ENCODE results near the gene DCXR. TPM values are rescaled to one million over a fixed set of nuclear protein-coding genes. Genes with fewer than 3 reads are reported as not detected.
A peak's percentile ranks its signal among the peaks of the same experiment; 100 is the strongest.
"Not testable (repeated sequence)": the region's sequence is repeated elsewhere in the genome, so short reads cannot be mapped to it uniquely, and the experiment has no call there.

Gene DCXR
- total RNA-seq, 1 donor from 2014 or later: 105 TPM

DNA sequence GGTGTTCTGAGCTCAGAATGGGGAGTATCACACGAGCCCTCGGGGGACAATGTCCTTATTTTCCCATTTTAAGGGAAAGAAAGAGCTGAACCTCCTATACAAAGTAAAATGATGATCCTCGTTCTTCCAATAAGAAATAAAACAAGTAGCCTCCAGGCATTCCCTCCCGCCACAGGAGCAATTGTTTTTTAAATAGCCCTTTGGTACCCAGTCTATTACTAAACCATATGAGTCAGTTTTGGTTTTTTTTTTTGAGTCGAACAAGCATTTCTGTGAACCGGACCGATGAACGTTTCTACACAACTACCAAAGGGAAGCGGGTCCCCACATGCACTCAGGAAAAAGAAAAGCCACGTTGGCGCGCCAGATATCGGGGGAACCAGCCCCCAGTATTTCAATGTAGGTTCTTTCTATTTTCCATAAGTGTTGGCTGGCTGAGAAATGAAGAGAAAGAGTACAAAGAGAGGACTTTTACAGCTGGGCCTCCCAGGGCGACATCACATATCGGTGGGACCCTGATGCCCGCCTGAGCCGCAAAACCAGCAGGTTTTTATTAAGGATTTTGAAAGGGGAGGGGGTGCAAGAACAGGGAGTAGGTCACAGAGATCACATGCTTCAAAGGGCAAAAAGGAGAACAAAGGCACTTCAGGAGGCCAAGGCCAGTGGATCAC, 3.8 kb upstream of the DCXR start:
- no peak for DNase-seq (ENCODE audit: low read depth)

- no peak for DNase-seq (ENCODE audit: low read depth)
Measured at GRCh38 chr17:82039695-82040299, 2.3 kb upstream of the DCXR start.

- not testable (repeated sequence) for DNase-seq (ENCODE audit: low read depth)
Measured at GRCh38 chr17:82038796-82039409, 1.4 kb upstream of the DCXR start.

DNA sequence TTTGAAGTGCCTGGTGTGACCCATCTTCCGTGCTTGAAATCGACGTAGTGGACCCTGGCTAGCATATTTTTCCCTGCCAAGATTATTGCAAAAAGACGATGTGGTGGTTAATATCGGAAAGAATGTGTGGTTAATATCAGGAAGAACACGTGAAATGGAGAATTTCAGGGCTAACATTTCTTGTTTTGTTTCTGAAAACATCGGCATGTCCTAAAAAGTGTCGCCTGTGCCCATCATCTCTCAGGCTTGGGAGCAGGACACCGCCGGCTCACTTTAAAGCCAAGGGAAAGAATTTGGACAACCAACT, 345 bp upstream of the DCXR start:
- DNase-seq (ENCODE audit: low read depth): no peak

DNA sequence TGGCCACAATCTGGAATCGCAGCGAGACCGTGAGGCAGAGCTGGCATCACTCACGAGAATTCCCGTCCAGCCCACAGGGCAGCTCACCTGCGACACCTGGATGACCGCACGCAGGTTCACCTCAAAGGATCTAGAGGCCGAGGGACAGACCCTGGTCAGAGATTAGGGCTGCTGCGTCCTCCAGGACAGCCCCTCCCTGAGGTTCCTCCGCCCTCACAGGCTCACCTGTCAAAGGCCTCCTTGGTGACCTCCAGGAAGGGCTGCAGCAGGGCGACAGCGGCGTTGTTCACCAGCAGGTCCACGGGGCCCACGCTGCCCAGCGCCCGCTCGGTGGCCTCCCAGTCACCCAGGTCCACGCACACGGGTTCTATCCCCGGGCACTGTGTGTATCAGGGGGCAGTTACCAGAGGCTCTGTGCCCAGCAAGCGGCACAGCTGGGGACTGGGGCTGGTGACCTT, 834 bp downstream of the DCXR start:
- no peak for DNase-seq (ENCODE audit: low read depth)

DNA sequence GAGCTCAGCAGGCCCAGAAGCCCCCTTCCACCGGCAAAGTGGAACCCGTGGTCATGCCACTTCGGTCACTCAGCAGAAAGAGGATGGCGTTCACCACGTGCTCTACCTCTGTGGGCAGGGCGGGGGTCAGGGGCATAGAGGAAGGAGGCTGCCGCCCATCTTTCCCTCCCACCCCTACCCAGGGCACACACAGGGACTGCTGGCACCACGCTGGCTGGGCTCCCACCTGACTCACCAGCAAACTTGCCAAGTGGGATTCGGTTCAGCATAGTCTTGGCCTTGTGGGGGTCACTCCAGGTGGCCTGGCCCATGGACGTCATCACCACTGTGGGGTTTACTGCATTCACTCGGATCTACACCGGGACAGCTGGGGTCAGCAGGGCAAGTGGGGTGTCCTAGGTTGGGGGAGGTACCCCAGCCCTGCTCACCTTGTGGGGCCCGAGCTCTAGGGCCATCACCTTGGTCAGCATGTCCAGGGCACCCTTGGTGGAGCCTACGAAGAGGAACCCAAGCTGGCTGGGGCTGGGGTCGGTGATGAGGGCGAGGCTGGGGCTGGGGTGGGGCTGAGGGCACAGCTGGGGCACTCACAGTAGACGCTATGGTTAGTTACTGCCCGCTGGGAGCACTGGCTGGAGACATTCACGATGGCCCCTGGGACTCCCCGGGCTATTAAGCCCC, 1.4 kb downstream of the DCXR start:
- no peak for DNase-seq (ENCODE audit: low read depth)

GRCh38 chr17:82035488-82035887, 2.0 kb downstream of the DCXR start:
- no peak for DNase-seq (ENCODE audit: low read depth)

DNA sequence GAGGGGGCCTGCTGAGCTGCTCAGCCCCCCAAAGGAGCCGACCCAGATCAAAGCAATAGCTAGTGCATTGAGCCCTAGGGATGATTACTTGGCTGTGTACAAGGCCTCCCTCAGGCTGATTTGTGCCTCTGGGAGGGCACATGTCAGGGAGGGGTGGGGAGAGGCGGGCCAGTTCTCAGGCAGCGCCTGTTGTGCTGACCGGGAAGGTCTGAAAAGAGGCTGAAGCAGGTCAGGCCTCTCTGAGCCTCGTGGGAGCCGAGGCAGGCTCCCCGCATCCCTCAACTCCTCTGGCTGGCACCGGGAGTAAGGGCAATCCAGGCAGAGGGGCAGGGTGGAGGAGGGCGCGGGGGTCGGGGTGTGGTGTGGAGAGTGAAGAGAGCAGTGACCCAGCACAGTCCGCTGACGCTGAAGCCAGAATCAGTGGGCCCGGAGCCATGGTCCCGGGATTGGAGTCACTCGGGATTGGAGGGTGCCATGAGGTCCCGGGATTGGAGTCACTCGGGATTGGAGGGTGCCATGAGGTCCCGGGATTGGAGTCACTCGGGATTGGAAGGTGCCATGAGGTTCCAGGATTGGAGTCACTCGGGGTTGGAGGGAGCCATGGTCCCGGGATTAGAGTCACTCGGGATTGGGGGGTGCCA, 3.0 kb downstream of the DCXR start:
- DNase-seq (ENCODE audit: low read depth): no peak

- DNase-seq (ENCODE audit: low read depth): no peak
Measured at GRCh38 chr17:82033359-82034085, 4.0 kb downstream of the DCXR start.

- DNase-seq (ENCODE audit: low read depth): no peak
Measured at GRCh38 chr17:82031885-82032627, 5.4 kb downstream of the DCXR start.

GRCh38 chr17:82031303-82031884, 6.1 kb downstream of the DCXR start, which contains the start of gene RAC3:
RAC3 (plus strand) TSS chr17:82031678; CDS start chr17:82031762, 84 bp downstream.
- no peak for DNase-seq (ENCODE audit: low read depth)

GRCh38 chr17:82030470-82031302, 6.8 kb downstream of the DCXR start:
- peak; percentile 54 for DNase-seq (ENCODE audit: low read depth)

DNA sequence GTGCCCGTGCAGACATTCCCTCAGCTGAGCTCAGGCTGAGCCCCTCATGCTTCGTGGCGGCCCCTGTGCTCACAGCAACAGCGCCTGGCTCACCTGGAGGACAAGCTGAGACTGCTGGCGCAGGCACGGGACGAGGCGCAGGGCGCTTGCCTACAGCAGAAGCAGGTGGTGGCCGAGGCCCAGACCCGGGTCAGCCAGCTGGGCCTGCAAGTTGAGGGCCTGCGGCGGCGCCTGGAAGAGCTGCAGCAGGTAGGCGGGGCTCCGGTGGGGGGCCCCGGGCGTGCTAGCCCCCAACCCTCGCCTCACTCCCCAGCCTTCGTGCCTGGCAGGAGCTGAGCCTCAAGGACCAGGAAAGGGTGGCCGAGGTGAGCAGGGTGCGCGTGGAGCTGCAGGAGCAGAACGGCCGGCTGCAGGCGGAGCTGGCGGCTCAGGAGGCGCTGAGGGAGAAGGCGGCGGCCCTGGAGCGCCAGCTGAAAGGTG, 7.5 kb downstream of the DCXR start:
- no peak for DNase-seq (ENCODE audit: low read depth)

- no peak for DNase-seq (ENCODE audit: low read depth)
Measured at GRCh38 chr17:82029391-82029790, 8.1 kb downstream of the DCXR start.

GRCh38 chr17:82028966-82029365, 8.5 kb downstream of the DCXR start:
- no peak for DNase-seq (ENCODE audit: low read depth)

- DNase-seq (ENCODE audit: low read depth): no peak
Measured at GRCh38 chr17:82028246-82028645, 9.3 kb downstream of the DCXR start.

DNA sequence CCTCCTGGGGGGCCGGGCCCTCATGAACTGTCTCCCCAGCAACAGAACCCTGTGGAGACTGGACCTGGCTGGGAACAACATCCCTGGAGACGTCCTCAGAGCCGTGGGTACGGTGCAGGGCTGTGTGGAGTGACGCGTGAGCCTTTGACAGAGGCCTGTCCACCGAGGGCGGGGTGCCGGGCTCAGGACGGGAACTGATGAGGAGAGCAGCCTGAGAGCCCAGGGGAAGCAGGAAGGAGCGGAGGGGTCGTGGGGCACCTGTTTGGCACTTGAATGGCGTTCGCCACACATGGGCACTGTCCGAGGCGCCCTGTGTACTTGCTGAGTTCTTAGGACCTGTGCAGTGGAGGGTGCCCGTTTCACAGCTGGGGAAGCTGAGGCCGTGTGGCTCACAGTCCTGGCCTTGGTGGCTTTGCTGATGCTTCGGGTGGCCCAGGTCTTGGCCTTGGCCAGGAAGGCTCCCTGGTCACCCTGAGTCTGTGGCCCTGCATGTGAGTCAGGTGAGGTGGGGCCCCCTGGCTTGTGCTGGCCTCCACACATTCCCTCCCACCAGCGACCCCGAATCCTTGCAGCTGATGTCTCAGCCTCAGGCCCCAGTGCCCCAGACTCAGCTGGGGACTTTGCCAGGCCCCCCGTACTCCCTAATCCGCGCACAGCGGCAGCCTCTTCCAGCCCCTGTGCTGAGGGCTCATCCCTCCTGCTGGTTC, 11.9 kb downstream of the DCXR start:
- no peak for DNase-seq (ENCODE audit: low read depth)

GRCh38 chr17:82024859-82025258, 12.6 kb downstream of the DCXR start:
- no peak for DNase-seq (ENCODE audit: low read depth)
